RWPE1 (cell line): ENCODE measurements around the gene OR4D1.

Source experiments
- CTCF ChIA-PET: fragments of 350-600 bp; sonication (Branson Sonifier 250); formaldehyde crosslinking; extraction: SDS; loops from one replicate; lab custom pipeline; 2021; lab: Yijun Ruan, JAX
- POLR2A ChIA-PET: fragments of 400-600 bp; formaldehyde crosslinking; extraction: SDS; loops from one replicate; lab custom pipeline; 2020; ENCODE audit warnings: antibody characterized with exemption; ENCODE audit not compliant: low non-redundant PET; lab: Yijun Ruan, JAX
- DNase-seq: peaks from one replicate; pipeline ENCODE4 v3.0.0; 2012; ENCODE audit warnings: low spot score
- H3K27ac ChIP-seq: fragments of 450-650 bp; 2 replicates; pipeline ENCODE4 v1.5.1; 2017
- TF ChIP-seq, protein P1 (sequence below): fragments of 450-650 bp; conservative IDR thresholded peaks from 2 replicates; pipeline ENCODE4 v1.5.1; 2017; ENCODE audit warnings: low read depth, mild to moderate bottlenecking

Gene OR4D1

DNA sequence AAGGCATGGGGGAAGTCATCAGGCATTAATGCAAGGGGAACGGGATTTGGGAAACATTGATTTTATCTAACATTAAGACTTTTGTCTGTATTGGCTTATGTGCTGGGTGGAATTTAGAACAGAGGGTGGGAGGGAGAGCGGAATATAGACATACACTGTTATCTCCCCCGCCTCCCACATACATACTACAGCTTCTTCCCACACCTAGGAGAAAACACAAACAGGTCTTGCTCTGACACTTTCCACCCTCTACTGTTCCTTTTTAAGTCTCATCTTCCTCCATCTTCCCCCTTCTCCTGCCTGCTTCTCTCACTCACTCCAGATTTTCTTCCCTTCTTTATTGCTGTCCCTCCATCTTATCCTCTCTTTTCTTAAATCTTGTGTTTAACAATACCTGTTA, 425 bp downstream of the OR4D1 start:
- CTCF ChIA-PET = interaction anchor here (0.8 kb wide), 1 partner anchor 46 kb away, joined by 4 read pairs; no protein-coding TSS in a partner anchor
- POLR2A ChIA-PET = no interaction called here

DNA sequence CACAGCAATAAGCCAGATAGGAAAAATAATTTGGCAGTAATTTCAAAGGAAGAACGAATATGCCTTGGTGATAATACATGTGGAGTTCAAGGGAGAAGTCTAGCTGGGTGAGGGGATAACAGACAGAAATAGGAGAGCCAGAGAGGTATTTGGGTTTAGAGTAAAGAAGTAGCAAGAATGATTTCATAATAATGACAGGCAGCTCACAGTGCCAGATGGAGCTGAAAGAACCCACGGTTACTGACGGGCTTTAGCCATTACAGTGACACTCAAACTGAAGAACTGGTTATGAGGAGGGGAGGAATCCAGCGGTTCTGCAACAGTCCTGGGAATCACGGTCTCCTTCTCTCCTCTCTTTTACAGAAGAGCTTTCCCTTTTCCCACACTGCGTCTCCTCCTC, 2.2 kb downstream of the OR4D1 start:
- ChIA-PET POLR2A (no interaction called here), CTCF (no interaction called here)
- TF ChIP-seq, protein P1, sequence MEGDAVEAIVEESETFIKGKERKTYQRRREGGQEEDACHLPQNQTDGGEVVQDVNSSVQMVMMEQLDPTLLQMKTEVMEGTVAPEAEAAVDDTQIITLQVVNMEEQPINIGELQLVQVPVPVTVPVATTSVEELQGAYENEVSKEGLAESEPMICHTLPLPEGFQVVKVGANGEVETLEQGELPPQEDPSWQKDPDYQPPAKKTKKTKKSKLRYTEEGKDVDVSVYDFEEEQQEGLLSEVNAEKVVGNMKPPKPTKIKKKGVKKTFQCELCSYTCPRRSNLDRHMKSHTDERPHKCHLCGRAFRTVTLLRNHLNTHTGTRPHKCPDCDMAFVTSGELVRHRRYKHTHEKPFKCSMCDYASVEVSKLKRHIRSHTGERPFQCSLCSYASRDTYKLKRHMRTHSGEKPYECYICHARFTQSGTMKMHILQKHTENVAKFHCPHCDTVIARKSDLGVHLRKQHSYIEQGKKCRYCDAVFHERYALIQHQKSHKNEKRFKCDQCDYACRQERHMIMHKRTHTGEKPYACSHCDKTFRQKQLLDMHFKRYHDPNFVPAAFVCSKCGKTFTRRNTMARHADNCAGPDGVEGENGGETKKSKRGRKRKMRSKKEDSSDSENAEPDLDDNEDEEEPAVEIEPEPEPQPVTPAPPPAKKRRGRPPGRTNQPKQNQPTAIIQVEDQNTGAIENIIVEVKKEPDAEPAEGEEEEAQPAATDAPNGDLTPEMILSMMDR = no peak
- DNase-seq = no peak
- H3K27ac ChIP-seq = no peak overlapping the region

More for the DNA sequence above, 425 bp downstream of the OR4D1 start:
- DNase-seq = no peak
- TF ChIP-seq, protein P1 = no peak
- H3K27ac ChIP-seq = no peak overlapping the region

DNA sequence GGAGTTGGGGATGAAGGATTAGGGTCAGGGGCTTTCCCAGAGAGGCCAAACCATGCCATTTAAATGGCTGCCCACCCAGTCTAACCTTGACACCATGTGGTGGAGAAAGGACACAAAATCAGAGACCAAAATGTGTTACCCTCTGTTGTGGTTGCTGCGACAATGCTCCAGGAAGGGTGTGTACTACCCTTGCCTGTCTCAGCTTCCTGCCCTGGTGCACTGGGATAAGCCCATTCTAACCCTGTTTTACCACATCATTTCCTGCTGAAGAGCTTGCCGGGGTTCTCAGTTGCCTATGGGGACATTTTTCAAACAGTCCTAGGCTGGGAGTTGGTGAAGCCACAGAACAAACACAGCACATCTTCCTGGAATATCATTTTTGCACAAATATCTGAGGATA, 4.9 kb downstream of the OR4D1 start:
- ChIA-PET POLR2A (no interaction called here), CTCF (no interaction called here)
- DNase-seq = no peak
- no peak overlapping the region for H3K27ac ChIP-seq
- TF ChIP-seq, protein P1 = no peak

DNA sequence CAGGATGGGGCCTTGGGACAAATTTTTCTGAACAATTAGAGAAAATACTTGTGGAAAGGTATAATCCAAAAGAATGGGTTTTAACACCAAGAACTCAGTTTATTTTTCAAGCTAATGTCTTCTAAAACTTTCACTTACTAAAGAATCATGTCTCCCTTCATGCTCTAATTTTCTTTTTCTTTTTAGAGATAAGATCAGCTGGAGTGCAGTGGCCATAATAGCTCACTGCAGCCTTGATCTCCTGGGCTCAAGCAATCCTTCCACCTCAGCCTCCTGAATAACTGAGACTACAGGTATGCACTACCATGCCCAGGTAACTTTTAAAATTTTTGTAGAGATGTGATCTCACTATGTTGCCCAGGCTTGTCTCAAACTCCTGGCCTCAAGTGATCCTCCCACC, 5.5 kb downstream of the OR4D1 start:
- H3K27ac ChIP-seq = no peak overlapping the region
- CTCF ChIA-PET = interaction anchor here (0.7 to 1.6 kb wide), 2 partner anchors 19 to 25 kb away, joined by 3 to 8 read pairs; no protein-coding TSS in a partner anchor
- no peak for DNase-seq
- TF ChIP-seq, protein P1 = no peak
- POLR2A ChIA-PET = no interaction called here

DNA sequence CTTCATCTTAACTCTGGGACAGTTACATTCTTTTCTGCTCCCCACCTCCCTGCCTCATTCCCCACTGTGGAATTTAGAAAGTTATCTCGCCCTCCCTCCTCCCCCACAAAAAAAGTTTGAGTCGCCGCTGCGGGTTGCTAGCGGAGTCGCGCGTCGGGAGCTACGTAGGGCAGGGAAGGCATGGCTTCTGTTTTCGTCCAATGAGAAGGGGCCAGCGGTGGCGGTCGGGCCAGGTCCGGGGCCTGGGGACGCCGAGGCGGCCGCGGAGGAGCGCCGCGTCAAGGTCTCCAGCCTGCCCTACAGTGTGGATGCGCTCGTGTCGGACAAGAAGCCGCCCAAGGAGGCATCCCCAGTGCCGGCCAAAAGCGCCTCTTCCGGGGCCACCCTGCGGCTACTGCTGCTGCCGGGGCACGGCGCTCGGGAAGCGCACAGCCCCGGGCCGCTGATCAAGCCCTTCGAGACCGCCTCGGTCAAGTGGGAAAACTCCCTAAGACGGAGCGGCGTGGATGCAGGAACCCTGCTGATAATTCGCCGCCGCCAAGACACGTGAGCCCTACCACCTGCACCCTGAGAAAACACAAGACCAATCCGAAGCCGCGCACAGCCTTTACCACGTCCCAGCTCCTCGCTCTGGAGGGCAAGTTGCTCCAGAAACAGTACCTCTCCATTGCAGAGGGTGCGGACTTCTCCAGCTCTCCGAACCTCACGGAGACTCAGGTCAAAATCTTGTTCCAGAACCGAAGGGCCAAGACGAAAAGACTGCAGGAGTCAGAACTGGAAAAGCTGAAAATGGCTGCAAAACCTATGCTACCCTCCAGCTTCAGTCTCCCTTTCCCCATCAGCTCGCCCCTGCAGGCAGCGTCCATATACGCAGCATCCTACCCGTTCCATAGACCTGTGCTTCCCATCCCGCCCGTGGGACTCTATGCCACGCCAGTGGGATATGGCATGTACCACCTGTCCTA, 8.9 kb downstream of the OR4D1 start:
- DNase-seq = no peak
- CTCF ChIA-PET = interaction anchor here (0.8 kb wide), 1 partner anchor 1306 kb away, joined by 4 read pairs; no protein-coding TSS in a partner anchor

DNA sequence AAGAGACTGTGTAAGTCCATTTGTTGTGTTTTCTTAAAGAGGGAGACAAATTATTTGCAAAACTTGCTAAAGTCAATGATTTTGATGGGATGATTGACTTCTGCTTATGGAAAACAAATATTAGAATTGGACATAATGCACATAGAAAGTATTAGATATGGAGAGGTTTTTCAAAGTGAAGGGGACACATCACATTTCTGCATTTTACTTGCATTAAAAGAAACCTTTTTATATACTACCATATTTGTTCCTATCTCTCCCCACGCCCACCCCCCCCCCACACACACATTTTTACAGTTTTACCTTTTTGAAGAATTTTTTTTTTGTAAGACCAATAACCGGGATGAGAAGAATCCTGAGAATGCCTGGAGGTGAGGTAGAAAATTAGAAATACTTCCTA, 10.0 kb downstream of the OR4D1 start:
- POLR2A ChIA-PET = no interaction called here
- no peak for DNase-seq
- H3K27ac ChIP-seq = no peak overlapping the region
- CTCF ChIA-PET = interaction anchor here (0.5 kb wide), 1 partner anchor 132 kb away, joined by 4 read pairs; no protein-coding TSS in a partner anchor
- TF ChIP-seq, protein P1 = no peak

More for the DNA sequence above, 8.9 kb downstream of the OR4D1 start:
- H3K27ac ChIP-seq = no peak overlapping the region
- TF ChIP-seq, protein P1 = no peak
- POLR2A ChIA-PET = no interaction called here
